HG03025 (cell line): ENCODE results near the gene ABHD12.

Experiments
- ATAC-seq: cut with Tn5 transposase; IDR thresholded peaks from one replicate; pipeline ENCODE4 v1.9.1; 2021; ENCODE audit warnings: mild to moderate bottlenecking, moderate library complexity; ENCODE audit not compliant: unreplicated experiment, low FRiP score

ABHD12 gene

DNA sequence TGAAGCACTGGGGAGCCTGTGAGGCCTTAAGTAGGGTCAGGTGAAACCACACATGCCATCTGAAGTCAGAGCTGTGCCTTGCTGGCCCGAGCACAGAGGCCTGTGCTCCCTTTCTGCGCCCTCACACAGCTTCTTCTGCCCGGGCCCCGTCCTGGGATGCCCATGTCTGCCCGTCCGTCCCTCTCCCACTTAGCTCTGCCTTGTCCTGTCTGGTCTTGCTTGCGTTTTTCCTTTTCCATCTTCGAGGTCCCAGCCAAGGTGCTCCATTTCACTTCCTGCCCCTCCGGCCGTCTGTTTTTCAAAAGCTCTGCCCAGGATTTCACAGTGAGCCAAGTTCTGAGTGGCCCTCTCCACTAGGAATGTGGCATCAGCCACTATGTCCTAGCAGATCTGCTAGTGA, 97.1 kb downstream of the ABHD12 start:
- no peak for ATAC-seq

DNA sequence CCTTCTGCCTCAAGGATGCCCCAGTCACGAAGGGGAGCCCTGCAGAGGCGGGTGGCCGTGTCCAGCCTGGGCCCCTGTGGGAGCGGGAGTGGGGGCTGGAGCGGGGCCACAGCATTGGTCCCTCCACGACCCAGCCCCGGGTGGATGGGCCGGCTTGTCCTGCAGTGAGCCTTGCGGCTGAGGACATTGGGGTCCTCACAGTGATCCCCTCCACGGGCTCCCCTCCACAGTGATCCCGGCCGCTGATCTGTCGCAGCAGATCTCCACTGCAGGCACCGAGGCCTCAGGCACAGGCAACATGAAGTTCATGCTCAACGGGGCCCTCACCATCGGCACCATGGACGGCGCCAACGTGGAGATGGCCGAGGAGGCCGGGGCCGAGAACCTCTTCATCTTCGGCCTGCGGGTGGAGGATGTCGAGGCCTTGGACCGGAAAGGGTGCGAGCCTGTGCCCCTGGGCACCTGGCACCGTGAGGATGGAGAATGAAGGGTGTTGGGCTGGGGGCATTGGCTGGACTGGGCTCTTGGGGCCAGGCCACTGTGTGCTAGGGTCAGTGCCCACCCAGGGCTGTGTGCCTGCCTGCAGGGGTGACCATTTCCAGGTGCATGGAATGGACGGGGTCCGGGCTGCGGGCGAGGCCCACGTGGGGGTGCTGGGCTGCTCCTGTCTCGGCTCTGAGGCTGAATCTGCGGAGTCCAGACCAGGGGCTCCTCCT, 98.3 kb downstream of the ABHD12 start:
- no peak for ATAC-seq

DNA sequence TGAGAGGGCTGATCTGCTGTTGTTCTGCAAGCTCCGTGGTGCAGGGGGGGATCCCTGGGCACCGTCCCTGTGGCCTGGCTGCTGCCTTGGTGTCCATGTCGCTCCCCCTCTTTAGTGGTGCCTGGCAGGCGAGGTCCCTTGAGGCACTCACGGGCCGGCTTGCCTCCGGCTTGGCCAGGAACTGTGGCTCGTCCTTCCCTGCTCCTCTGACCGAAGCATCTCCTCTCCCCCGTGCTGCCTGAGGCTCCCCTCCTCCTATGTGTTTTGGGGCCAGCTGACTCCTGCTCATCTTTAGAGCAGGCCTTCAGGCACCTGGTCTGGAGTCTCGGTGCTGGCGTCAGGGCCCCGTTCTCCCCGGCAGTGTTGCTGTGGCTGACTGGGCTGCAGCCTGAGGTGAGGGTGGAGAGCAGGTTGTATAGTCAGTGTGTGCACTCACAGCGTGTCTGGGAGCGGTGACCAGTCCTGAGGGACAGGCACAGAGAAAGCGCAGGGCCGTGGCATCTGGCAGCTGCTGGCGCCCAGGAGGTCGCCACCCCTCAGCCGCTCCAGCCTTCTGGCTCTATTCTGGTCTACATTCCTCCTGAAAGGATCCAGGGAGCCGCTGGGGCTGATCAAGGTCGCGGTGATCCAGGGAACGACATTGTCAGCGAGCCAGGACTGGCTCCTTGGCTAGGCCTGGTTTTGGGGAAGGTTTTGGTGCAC, 99.1 kb downstream of the ABHD12 start:
- no peak for ATAC-seq

DNA sequence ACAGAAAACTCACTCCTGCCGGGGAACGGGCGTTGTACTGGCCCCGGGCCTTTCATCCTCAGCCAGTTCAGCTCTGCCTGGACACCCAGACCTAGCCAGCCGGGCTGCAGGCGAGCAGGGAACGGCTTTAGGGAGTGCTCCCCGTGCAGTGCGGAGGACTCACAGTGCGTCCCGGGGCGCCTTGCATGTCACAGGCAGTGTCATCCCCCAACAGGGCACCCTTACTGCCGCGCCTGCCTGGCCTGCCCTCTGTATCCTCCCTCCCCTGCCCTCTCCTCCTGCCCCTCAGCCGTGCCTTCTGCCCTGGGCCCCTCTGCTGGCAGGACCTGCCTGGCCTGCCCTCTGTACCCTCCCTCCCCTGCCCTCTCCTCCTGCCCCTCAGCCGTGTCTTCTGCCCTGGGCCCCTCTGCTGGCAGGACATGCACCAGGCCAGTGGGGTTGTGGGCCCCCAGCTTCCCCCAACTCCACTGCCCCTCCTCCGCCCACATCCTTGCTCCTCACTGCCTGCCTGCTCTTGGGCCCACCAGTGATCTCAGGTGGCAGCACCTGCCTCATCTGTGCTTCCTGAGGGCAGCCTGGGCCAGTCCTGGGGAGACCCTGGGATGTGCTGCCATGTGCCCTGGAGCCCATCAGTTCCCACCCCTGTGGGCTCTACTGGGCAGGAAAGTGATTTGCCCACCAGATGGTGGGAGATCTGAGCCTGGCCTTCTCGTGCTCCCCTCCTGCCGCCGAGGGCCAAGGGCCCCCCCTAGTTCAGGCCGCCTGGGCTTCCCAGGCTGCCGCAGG, 99.8 kb downstream of the ABHD12 start:
- no peak for ATAC-seq

DNA sequence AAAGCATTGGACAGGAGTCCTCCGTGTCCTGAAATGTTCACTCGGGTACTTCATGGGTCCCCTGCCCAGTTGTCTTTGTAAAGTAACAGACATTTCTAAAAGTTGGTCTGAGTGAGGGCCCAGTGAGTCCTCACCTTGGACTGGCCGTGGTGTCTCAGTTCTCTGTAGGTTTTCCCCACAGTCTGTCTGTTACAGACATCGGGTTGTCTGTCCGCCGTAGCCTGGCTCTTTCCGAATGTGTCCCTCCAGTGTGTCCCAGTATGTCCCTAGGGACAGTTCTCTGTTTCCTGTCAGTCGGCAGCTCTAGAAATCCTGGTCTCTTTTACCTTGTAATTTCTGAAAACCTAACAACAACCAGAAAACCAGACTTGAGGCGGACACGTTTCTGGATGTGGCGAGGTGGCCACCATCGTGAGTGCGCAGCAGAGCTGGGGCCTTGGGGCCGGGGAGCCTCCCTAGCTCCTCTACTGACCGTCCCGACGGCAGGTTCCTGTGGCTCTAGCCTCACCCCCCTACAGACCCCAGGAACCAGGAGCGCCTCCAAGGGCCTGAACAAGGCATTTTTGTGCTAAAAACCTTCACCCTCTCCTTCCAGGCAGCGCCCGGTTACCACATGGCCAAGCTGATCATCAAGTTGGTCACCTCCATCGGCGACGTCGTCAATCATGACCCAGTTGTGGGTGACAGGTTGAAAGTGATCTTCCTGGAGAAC, 100.6 kb downstream of the ABHD12 start:
- no peak for ATAC-seq

DNA sequence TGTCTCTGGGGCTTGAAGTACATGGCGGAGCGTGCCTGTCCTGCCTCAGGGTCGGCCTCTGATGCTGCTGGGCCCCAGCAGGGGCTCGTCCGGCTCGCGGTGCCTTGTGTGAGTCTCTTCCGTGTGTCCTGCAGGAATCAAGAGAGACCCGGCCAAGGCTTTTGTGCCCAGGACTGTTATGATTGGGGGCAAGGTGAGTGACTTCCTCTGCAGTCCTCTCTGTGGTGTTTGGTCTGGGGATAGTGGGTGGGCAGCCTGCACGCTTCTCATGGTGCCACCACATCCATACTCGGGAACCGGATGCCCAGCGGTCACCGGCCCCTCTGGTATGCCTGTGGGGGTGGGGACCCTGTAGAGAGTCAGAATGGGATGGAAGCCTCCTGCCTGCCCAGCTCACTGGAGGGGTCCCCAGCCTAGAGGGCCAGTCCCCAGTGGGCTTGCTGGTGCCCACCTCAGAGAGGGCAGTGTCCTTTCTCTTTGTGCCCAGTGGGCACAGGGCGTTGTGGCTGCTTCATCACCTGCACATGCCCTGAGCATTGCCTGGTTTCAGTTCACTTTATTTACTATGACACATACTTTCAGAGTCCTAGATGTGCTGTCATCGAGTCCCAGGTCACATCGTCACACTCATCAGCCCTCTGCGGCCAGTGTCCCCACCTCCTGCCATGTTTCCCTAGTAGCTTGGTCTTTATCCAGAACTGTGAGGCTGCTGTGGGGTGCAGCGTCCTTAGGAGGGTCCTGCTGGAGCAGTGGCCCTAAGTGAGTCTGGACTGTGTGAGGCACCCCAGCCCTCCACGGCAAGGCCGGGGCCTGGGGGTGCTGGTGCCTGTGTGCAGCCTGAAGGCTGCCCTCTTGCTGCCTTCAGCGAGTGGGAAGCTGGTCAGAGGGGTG, 102.1 kb downstream of the ABHD12 start:
- peak; percentile 80 for ATAC-seq

DNA sequence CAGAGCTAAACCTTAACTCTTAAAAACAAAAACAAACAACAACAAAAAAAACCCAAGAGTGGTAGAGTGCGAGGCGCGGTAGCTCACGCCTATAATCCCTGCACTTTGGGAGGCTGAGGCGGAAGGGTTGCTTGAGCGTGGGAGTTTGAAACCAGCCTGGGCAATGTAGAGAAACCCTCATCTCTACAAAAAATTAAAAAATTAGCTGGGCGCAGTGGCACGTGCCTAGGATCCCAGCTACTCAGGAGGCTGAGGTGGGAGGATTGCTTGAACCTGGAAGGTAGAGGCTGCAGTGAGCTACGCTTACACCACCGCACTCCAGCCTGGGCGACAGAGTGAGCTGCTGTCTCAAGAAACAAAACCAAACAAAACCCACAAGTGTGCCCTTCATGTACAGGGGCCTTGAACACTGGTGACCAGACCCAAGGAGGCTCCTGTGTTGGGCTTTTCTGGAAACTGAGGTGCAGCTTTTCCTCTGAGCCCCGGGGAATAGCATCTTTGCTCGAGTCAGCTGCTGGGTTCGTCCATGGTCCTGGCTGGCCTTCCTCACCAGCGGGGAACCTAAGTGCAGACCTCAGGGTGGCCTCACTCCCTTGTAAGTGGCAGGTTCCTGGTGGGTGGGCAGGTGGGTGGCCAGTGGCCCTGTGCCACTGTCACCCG, 102.9 kb downstream of the ABHD12 start:
- ATAC-seq = no peak

DNA sequence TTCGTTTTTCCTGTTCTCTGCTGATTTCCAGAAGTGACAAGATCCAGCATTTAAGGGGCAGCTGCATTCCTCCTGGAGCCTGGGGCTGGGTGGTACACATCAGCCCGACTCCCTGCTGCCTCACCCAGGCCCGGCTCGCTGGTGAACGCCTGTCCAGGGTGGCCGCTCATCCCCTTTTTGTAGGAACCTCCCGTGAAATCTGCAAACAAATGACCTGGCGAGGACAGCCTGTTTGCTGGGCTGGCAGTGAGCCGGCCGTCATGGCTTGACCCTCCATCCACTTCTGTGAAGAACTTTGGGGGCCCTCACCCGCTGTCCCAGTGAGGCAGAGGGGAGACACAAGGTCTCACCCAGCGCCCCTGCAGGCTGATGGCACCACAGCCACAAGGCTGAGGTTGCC, 103.7 kb downstream of the ABHD12 start:
- ATAC-seq = no peak

DNA sequence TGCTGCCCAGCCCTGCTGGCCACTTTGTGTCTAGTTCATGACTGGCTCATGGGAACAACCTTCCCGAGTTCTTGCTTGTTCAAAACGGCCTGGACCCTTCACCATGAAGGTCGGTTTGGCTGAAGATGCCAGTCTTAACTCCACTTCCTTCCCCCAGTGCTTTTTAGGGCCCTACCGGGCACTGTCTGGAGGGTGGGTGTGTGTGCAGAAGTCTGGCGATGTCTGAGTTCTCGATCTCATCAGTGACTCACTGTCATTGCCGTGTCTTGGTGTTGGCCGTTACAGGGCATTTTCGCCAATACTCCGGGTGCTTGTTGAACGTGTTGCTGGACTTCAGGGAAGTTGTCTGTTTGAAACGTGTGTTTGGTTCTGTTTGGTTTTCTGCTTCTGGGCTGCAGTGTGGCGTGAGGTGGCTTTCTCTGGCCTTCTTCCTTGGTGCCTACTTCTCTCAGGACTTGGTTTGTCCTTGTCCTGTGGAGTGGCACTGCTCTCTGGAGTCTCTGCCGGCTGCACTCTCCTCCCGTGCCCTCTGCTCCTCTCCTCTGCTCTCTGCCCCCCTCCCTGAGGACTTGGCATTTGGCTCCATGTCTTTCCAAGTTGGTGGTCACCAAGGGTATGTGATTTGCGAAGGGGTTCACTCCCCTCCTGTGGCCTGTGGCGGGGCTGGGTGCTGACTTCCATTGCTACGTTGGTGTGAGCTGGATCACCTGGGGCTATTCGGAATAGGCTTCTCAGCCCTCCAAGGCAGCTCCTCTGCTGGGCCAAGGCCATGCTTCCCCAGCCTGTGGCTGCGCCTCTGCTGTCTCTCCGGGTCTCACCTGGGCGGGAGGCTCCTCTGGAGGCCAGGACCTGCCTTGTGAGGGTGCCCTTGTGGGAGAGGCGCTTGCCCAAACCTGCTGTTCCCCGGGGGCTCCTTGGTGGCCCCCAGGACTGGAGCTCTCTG, 104.5 kb downstream of the ABHD12 start:
- no peak for ATAC-seq

DNA sequence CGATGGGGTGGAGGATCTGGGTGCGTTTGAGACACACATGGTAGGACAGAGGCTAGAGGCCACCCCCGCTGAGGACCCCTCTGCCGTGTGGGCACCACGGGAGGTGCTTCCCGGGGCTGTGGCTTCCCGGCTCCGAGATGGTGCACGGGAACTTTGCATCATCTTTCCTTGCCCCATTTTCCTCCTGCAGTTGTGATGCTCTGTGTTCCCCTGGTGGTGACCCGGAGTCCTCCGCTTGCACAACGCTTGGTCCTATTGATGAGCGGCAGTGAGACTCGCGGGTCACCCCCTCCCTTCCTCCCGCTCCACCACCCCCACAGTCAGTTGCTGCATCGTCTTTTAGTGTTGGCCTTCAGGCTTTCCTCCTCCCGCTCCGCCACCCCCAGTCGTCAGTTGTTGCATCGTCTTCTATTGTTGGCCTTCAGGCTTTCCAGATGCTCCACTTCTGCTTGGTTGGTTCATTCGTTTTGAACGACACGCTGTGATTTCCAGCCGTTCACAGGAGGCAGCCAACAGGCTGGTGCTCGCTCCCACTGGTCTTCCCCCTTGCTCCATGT, 105.5 kb downstream of the ABHD12 start:
- no peak for ATAC-seq

DNA sequence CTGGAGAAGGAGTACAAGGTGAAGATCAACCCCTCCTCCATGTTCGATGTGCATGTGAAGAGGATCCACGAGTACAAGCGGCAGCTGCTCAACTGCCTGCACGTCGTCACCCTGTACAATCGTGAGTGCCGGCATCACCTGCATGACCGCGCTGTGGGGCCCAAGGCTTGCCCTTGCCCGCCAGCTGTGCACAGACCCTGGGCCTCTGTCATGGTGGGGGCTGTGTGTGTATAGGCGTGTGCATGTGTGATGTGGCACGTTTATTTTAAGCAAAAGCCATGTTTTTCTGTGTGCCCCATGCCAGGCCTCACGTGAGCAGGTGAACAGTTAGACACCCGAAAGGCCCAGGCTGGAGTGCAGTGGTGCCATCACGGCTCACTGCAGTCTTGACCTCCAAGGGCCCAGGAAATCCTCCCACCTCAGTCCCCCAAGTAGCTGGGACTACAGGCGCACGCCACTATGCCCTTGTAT, 106.5 kb downstream of the ABHD12 start:
- no peak for ATAC-seq

DNA sequence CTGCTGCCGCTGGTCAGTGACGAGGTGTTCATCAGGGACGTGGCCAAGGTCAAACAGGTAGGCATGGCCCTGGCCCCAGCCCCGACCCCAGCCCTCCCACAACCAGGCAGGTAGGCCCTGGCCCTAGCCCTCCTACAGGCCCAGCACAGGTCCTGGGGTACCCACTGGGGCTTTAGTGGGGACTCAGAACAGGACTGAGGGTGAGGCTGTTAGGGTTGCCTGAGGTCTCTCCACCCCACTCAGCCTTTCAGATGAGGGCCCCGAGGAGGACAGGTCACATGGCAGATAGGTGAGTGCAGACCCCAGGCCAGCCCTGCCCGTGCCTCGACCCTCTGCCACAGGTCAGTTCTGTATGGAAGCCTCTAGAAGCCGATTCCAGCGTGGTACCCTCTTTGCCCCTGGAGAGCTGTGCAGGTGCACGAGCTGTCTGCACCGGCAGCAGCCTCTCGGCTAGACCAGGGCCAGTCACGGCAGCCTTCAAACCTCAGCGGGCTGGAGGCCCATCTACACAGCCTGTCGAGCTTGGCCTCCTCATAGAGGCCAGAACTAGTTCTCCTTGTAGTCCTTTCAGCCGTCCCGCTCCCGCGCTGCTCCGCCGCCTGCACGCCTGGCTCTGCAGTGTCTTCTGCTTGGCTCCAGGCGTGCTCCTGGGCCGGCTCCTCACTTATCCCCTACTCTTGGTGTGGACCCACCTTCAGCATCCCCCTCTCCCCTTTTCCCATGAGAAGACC, 107.2 kb downstream of the ABHD12 start:
- ATAC-seq = no peak

DNA sequence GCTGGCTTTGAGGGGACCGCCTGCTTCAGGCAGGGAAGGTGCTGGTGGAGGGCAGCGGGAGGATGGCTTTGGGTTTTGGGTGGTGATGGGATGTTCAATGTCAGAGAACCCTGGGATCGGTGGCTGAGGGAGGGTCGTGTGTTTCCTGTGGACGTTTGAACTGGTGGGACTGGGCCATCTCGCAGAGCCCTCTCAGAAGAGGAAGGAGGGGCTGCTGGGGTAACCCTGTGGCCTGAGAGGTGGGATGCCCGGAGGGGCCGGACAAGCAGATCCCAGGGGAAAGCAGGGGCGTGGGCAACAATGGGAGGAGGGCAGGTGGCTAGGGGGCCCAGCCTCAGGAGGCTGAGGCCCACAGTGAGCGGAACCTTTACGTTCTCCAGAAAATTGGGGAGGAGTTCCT, 107.8 kb downstream of the ABHD12 start:
- no peak for ATAC-seq

DNA sequence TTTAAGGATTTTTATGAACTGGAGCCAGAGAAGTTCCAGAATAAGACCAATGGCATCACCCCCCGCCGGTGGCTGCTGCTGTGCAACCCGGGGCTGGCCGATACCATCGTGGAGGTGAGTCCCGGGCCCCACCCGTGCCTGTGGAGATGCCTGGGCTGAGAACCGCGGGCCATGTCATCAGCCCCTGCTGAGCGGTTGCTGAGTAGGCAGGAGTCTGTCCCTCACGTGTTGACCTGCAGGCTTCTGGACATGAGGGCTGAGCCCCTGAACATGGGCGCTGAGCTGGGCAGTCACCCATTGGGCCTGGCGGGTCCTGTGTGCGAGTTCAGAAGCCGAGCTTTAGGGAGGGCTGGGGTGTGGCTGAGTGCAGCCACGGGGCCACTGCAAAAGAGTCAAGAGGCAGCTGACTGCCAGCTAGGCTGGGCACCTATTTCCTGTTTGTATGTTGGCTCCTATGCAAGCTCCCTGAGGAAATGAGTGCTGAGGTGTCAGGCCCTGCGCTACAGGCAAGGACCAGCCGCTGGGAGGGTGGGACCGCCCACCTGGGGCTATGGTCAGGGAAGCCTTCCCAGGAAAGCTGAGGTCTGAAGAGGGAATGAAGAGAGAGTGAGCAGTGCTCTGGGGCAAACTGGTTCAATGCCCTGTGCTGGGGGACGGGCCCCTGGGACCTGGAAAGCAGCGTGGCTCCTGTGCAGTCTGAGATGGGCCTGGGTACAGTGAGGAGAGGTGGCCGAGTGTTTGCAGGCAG, 108.4 kb downstream of the ABHD12 start:
- peak; percentile 7 for ATAC-seq

DNA sequence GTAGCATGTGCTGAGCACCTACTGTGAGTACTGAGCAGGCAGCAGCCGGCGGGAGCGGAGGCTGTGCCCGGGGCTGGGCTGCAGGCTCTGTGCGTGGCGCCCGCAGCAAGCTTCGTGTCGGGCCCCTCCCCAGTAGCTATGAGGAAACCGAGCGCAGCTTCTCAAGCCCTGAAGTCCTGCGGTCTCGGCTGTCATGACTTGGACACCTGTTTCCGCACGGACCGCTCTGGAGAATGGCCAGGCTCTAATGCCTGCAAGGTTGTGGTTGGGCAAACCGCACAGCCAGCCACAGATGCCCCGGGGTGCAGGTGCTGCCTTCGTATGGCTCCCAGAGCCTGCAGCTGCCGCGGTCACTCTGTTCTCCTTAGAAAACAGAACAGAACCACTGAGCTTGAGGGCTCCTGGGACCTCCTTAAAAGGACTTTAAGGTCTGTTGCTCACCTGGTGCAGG, 109.1 kb downstream of the ABHD12 start:
- peak; percentile 78 for ATAC-seq
